HG03060 (cell line): Measurements from ENCODE around the gene LIMCH1.

Source experiments
- ATAC-seq: cut with Tn5 transposase; IDR thresholded peaks from one replicate; pipeline ENCODE4 v1.9.1; 2021; ENCODE audit warnings: low read depth, moderate number of reproducible peaks; ENCODE audit not compliant: unreplicated experiment

LIMCH1 gene

GRCh38 chr4:41561244-41561643, 23.3 kb downstream of the LIMCH1 start:
- ATAC-seq: no peak

- no peak for ATAC-seq
These were observed 29.2 kb downstream of the LIMCH1 start for GRCh38 chr4:41567186-41567585.

- no peak for ATAC-seq
These were observed 30.4 kb downstream of the LIMCH1 start for GRCh38 chr4:41568363-41568762.

GRCh38 chr4:41569961-41570360, 32.0 kb downstream of the LIMCH1 start:
- ATAC-seq: no peak

GRCh38 chr4:41571422-41571821, 33.5 kb downstream of the LIMCH1 start:
- ATAC-seq: no peak

GRCh38 chr4:41572516-41572915, 34.6 kb downstream of the LIMCH1 start:
- ATAC-seq: no peak

- no peak for ATAC-seq
These were observed 35.0 kb downstream of the LIMCH1 start for GRCh38 chr4:41572956-41573355.

GRCh38 chr4:41573502-41574001, 35.6 kb downstream of the LIMCH1 start:
- no peak for ATAC-seq

- ATAC-seq: no peak
These were observed 37.2 kb downstream of the LIMCH1 start for GRCh38 chr4:41575207-41575606.

GRCh38 chr4:41575665-41576064, 37.7 kb downstream of the LIMCH1 start:
- no peak for ATAC-seq

- ATAC-seq: no peak
These were observed 41.1 kb downstream of the LIMCH1 start for GRCh38 chr4:41579043-41579442.

- ATAC-seq: no peak
These were observed 41.6 kb downstream of the LIMCH1 start for GRCh38 chr4:41579526-41579925.

GRCh38 chr4:41580007-41580406, 42.0 kb downstream of the LIMCH1 start:
- no peak for ATAC-seq

GRCh38 chr4:41586675-41587225, 48.8 kb downstream of the LIMCH1 start:
- no peak for ATAC-seq

GRCh38 chr4:41587286-41587685, 49.3 kb downstream of the LIMCH1 start:
- ATAC-seq: no peak

GRCh38 chr4:41590591-41590990, 52.6 kb downstream of the LIMCH1 start:
- no peak for ATAC-seq

GRCh38 chr4:41594432-41594831, 56.5 kb downstream of the LIMCH1 start:
- ATAC-seq: no peak

GRCh38 chr4:41597494-41597893, 59.5 kb downstream of the LIMCH1 start:
- no peak for ATAC-seq

GRCh38 chr4:41598580-41598979, 60.6 kb downstream of the LIMCH1 start:
- no peak for ATAC-seq

- ATAC-seq: no peak
These were observed 61.3 kb downstream of the LIMCH1 start for GRCh38 chr4:41599192-41599786.

- peak; percentile 51 for ATAC-seq
These were observed 62.4 kb downstream of the LIMCH1 start for GRCh38 chr4:41600243-41600912.

- ATAC-seq: no peak
These were observed 63.1 kb downstream of the LIMCH1 start for GRCh38 chr4:41601025-41601424.
